ENCODE results near the gene PLAAT2.
"Not testable (repeated sequence)": the region's sequence is repeated elsewhere in the genome, so short reads cannot be mapped to it uniquely, and the experiment has no call there.

Gene PLAAT2

DNA sequence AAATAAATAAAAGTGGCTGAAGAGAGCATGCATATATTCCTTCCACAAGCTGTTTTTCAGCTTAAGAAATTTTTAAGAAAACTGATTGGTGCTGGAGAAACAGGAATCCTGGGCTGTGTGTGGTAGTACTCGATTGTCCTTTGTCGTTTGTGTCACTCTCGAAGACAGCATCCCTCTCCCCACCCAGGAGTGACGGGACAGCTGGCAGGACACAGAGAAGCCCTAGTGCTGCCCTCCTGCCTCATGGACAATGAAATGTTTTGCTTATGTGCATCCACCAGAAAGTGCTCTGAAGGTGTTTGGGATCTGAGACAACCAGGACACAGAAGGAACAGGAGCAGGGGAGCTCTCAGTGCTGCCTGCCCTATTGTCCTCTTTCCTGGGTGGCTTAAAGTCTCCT lies 13.8 kb downstream of the PLAAT2 start:
- DNase-seq (ENCODE audit: low read depth), result no peak

DNA sequence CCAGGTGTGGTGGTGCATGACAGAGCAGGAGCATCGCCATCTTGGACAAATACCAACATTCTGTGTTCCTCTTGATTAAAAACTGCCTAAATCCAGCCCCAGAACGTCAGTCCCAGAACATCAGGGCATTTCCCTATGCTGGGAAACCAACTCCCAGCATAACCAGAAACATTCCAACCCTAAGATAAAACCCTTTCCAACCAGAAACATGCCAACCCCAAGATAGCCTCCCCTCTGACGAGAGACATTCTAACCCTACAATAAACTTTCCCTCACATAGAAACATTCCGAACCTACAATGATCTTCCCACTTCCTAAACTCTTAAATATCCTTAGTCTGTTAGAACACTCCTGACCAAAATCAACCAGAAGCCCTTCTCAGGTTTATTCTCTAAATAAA lies 15.0 kb downstream of the PLAAT2 start:
- no peak for DNase-seq (ENCODE audit: low read depth)

DNA sequence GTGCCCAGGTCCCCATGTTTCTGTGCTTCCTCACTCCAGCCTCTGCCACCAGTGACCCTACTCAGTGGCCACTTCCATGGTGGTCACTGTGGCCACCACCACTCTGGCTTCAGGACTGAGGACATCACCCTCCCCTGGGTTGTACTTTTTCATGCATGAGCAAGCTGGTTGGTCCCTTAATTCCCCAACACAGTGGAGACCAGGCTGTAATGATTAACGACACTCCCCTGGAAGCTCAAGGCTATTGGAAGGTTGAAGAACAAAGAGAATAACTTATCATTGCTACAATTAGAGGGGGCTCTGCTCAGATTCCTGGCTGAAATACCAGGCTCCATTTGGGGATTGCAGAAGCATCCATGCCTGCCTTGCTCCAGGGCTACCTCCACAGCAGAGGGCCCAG lies 16.1 kb downstream of the PLAAT2 start:
- DNase-seq (ENCODE audit: low read depth), result no peak

DNA sequence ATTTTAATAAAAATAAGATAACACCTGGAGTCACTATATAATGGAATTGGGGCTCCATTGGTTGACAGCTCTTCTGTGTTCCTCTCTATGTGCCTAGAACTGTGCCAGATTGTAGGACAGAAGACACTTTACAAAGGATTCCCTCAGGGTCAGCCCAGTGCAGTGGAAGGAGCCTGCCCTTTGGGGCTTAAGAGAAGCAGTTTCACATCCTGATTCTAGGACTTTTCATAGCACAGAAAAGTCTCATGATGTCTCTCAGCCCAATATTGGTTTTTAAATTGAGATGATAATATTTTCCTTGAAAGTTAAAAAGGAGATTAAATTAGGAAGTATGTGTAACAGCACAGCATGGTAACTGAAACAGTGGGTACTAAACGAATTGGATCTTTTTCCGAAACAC lies 19.5 kb downstream of the PLAAT2 start:
- no peak for DNase-seq (ENCODE audit: low read depth)

DNA sequence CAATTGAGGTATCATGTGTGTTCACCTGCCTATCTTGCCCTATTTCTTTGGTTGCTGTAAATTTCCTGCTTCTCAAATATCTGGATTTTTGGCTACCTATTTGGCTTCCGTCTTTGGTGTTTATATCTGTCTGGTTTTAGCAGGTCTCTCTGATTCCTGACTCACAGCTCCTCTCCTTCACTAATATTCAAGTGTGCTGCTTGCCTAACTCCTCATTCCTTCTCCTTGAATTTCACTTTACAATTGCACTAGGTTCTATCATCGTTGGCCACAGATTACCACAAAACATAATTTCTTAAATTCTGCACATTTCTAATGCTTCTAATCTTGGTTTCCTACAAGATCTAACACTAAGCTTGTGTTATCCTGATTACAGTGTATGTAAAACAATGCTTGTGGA lies 20.7 kb downstream of the PLAAT2 start:
- DNase-seq (ENCODE audit: low read depth), result not testable (repeated sequence)

DNA sequence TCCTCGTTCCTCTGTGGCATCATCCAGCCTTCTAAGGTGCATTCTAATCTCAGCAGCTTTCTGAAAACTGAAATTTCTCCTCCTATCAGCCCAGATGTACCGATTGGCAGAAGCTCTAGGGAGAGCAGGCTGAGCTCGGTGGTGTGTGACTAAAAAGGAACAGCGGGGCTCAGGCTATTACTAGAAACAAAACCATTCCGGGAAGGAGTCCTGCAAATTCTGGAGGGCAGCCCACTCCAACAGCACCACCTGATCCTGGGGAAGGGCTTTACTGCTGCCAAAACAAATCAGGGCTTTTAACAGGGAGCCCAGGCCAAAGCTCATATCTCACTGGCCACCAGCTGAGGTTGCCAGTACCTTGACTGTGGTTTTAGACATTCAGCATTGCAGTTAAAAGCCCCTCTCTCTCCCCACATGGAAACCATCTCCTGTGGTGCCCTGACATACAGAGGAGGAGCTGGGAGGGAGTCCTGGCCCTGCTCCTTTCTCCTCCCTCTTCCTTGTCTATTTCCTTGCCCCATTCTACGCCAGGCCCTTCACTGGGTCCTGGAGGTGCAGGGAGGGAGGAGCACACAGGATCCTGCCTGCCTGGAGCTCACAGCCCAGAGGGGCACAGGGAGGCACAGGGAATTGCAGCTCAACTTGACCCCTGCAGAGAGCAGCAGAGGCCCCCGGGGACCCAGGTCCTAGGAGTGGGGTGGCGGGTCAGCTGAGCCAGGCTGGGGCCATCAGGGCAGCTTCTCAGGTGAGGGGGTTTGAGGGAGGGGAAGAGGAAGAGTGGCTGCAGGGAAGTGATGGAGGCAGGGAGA lies 25.7 kb downstream of the PLAAT2 start:
- no peak for DNase-seq (ENCODE audit: low read depth)

DNA sequence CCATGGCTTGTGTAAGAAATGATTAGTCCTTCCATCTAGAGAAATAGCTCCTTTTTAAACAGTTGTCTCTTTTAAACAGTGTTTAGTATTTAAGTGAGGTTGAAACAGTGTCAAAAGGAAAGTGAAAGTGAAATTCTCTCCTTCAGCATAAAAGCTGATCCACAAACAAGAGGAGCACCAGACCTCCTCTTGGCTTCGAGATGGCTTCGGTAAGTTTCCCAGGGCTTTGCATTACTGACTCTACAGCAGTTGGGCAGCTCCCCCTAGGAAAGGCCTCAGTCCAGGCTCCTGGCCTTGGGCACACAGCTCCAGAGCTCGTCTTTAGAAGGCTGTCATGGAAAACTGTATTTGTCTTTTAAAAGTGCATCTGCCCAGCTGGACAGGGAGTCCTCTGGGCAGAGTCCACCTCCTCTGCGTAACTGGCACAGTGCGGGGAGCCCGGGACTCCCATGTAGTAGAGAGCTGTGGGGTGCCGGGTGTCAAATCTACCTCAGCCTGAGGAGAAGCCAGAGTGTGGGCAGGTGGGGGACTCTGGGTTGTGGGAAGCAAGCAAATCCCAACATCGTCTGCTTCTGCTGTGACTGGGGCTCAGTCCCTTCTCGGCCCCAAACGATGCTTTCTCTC lies 26.4 kb downstream of the PLAAT2 start, which contains the start of gene PLAAT4:
Gene PLAAT4 (plus strand): TSS at position 140 of the 624 bp plus-strand sequence. CDS start 61 bp downstream, at position 201.
- no peak for DNase-seq (ENCODE audit: low read depth)

DNA sequence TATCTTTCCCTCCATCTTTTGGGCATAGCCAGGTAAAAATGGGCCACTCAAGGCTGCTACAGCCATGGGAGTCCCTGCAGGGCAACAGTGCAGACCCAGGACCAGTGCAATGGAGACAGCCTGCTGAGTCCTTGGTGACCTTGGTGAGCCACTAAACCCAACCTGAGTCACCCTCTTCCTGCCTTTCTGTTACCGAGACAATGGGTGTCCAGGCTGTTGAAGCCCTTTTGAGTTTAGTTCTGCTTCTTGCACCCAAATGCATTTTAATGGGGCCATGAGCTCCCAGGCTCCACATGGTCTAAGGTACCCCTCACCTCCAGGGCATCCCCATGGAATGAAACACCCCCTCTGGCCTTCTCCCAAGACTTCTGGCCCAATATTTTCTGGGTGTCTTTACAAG lies 27.4 kb downstream of the PLAAT2 start:
- DNase-seq (ENCODE audit: low read depth), result no peak

DNA sequence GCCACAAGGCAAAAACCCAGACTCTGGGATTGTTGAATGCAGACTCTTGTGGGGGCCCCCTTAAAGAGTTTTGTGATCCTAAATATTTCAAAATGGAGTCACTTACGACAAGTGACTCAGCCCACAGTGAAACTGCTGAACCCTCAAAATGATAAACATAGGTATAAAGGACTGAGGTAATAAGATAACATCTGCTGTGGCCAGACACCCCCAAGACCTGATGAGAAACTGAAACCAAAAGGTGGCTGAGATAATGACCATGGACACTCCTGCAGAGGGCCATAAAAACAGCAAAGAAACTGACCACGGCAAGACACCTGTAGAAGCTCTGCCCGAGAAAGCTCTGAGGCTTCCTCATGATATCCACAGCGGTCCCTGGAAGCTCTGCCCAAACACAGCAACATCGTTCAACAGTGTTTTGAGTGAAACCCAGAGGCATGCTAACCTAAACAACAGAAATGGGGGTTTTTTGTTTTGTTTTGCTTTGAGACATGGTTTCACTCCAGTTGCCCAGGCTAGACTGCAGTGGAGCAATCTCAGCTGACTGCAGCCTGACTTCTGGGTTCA lies 28.2 kb downstream of the PLAAT2 start:
- no peak for DNase-seq (ENCODE audit: low read depth)

DNA sequence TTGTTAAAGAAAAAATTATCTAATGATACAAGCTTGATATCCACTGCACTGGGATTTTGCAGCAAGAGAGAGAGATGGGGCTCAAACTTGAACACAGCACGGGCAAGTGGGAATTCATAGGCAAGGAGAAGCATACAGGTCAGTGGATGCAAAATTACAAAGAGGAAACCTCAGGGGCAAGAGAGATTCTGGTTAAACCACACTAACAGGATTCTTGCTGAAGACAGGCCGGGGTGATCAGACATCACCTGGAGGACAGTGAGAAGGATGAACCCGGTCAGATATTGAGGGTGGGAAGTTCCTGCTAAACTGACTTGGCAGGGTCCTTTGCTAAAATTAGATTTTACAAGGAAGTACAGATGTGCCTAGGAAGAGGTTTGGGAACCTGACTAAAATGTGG lies 29.1 kb downstream of the PLAAT2 start:
- DNase-seq (ENCODE audit: low read depth), result no peak

DNA sequence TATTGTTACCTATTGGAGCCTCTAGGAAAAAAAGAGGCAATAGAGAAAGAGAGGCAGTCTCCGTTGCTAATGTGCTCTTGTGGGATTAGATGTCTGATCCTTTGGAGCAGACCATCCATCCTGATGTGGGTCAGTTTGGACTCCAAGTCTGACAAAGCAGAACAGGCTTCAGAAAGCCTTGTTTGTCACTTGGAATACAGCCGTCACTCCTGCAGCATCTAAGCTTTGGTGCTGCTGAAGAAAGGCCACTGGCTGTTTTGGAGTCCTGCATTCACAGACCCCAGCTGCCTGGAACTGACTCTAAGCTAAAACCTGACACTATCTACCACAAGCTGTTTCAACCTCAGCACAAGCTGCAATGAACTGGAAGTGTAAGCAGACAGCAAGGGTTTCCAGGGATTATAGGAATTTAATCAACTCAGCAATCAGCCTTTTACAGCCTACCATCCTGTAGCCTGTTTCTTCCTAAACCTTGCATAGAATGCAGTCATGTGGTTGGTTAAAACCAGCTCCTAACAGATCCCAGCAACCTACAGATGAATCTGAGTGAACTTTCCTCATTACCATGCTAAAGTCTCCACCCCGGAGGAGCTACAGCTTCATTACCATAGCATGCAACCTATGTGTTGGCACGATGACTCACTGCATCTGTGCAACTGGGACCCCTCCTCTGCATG lies 30.2 kb downstream of the PLAAT2 start:
- no peak for DNase-seq (ENCODE audit: low read depth)

DNA sequence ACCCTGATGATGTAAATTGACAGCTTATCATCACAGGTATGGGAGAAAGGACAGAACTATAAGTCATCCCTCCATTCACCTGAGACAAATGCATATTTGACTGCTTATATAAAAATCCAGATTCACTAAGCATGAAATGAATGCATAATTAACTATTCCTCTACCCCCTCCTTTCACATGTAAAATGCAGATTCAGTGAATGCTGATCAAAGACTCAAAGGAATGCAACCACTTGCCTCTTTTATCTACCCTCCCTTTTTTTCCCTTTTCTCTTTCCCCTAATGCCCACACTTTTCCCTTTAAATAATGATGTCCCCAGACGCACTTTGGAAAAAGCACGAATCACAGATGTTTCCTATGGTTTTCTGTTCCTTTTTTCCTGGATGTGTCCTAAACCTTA lies 31.1 kb downstream of the PLAAT2 start:
- no peak for DNase-seq (ENCODE audit: low read depth)

DNA sequence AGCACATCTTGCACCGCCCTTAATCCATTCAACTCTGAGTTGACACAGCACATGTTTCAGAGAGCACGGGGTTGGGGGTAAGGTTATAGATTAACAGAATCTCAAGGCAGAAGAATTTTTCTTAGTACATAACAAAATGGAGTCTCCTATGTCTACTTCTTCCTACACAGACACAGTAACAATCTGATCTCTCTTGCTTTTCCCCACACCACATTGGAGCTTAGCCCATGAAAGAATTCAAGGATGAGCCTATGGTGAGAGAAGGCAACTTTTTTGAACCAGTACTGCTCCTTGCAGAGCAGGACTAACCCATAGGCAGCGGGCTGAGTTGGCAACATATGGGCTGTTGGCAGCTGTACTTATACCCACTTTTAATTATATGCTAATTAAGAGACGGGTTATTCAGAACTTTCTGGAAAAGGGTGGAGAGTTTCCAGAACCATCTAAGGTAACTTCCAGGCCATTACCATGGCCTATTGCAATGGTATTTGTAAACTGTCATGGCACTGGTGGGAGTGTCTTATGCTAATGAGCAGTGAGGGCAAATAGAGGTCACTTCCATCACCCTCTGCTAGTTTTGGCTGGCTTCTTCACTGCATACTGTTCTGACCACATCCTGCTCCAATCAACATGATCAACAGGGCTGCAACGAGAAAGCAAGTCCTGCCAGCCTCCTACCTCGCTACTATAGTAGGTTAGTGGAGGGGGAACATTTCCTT lies 31.9 kb downstream of the PLAAT2 start:
- peak; percentile 55 for DNase-seq (ENCODE audit: low read depth)

DNA sequence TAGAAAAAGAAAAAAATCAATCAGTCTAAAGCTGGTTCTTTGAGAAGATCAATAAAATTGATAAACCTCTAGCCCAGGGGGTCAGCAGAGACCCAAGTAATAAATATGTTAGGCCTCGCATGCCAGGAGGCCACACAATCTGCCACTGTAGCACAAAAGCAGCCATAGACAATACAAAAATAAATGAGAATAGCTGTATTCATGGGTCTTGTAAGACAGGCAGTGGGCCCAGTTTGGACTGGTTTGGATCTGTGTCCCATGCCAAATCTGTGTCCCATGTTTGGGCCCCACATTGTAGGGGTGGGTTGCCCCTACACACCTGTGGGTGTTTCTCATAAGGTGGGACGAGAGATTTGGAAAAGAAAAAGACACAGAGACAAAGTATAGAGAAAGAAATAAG lies 33.2 kb downstream of the PLAAT2 start:
- DNase-seq (ENCODE audit: low read depth), result no peak

DNA sequence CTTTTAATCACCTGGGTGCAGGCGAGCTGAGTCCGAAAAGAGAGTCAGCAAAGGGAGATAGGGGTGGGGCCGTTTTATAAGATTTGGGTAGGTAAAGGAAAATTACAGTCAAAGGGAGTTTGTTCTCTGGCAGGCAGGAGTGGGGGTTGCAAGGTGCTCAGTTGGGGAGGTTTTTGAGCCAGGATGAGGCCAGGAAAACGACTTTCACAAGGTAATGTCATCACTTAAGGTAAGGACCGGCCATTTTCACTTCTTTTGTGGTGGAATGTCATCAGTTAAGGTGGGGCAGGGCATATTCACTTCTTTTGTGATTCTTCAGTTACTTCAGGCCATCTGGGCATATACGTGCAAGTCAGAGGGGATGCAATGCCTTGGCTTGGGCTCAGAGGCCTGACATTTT lies 33.8 kb downstream of the PLAAT2 start:
- DNase-seq (ENCODE audit: low read depth), result not testable (repeated sequence)

DNA sequence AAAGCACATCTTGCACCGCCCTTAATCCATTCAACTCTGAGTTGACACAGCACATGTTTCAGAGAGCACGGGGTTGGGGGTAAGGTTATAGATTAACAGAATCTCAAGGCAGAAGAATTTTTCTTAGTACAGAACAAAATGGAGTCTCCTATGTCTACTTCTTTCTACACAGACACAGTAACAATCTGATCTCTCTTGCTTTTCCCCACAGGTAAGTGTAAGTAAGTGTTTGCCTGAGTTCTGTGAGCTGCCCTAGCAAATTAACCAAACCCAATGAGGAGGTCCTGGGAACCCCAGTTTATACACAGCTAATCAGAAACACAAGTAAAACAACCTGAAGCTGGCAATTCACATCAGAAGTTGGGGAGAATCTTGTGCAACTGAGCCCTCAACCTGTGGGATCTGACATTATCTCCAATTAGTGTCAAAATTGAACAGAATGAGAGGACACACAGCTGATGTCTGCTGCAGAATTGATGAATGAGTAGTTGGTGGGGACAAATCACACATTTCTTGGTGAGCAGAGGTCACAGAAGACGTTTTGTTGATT lies 34.4 kb downstream of the PLAAT2 start:
- DNase-seq (ENCODE audit: low read depth), result not testable (repeated sequence)

DNA sequence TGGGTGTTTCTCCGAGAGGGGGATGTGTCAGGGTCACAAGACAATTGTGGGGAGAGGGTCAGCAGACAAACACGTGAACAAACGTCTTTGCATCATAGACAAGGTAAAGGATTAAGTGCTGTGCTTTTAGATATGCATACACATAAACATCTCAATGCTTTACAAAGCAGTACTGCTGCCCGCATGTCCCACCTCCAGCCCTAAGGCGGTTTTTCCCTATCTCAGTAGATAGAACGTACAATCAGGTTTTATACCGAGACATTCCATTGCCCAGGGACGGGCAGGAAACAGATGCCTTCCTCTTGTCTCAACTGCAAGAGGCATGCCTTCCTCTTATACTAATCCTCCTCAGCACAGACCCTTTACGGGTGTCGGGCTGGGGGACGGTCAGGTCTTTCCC lies 35.0 kb downstream of the PLAAT2 start:
- not testable (repeated sequence) for DNase-seq (ENCODE audit: low read depth)

DNA sequence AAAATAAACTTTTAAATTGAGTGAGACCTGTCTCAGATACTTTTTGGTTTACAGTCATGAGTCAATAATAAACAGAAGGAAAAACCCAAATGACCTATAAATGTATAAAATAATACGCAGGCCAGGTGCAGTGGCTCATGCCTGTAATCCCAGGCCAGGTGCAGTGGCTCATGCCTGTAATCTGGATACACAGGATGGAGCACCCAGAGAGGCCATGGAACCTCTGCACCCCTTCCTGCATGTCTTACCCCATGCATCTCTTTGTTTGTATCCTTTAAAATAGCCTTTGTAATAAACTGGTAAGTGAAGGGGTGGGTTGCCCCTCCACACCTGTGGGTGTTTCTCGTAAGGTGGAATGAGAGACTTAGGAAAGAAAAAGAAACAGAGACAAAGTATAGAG lies 35.5 kb downstream of the PLAAT2 start:
- no peak for DNase-seq (ENCODE audit: low read depth)

DNA sequence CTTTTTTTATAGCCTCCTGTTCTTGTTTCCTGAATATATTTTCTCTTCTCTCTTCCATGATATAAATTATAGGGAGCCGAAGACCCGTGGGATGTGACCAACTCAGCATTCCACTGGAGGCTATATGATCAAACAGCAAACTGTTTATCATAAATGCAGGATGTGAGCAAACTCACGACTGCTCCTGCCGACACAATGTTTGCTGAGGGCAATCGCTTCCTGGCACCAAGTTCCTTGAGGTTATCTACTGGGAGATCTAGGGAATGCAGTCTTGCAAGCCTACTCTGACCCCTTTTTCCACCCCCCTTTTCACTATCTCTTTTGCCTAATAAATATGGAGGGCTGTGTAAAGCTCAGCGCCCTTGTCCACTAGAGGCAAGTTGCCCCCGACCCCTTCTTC lies 40.0 kb downstream of the PLAAT2 start:
- DNase-seq (ENCODE audit: low read depth), result no peak

DNA sequence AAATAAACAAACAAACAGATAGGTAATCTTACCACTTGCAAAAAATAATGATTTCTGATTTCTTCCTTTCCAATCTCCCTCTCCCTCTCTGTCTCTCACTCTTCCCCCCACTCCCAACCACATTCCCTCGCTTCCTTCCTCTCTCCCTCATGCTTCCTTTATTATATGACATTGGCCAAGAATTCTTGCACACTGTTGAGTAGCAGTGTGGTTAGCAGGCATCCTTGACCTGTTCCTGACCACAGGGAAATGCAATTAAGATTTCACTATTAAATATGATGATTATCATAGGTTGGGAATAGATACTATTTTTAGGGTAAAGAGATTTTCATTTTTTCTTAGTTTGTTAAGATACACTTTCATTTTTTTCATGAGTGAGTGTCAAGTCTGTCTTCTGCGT lies 41.3 kb downstream of the PLAAT2 start:
- no peak for DNase-seq (ENCODE audit: low read depth)

DNA sequence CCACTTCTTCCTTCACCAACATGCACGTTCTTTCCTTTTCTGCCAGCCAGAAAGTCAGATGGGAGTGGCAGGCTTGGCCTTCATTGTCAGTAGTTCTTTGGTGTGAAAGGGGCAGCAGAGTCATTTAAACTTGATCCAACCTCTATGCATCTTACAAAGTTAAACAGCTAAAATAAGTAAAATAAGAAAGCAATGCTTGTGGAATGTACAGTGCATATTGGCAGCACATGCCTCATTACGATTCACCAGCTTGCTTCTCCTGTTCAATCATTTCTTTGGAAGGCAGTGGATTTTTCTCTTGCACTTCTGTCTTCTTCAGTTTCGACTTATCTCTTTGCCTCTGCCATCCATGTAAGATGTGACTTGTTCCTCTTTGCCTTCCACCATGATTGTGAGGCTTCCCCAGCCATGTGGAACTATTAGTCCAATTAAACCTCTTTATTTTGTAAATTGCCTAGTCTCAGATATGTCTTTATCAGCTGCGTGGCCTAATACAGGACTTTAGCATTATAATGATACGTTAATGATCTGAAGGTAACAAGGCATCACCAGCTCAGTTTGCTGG lies 42.5 kb downstream of the PLAAT2 start:
- no peak for DNase-seq (ENCODE audit: low read depth)

DNA sequence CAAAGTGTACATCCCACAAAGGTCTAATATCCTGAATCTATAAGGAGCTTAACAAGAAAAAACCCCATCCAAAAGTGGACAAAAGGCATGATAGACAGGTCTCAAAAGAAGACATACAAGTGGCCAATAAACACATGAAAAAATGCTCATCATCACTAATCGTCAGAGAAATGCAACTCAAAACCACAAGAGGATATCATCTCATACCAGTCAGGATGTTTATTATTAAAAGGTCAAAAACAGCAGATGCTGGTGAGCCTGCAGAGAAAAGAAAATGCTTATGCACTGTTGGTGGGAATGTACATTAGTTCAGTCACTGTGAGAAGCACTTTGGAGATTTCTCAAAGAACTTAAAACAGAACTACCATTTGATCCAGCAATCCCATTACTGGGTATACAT lies 44.6 kb downstream of the PLAAT2 start:
- no peak for DNase-seq (ENCODE audit: low read depth)

All from T-helper 22 cell (primary cell).